K562 (cell line): ENCODE results near the gene ITGBL1.

Source experiments
- NBN ChIP-seq: fragments of 450-650 bp; IDR thresholded peaks from 2 replicates; pipeline ENCODE4 v1.6.1; 2016; ENCODE audit warnings: low read depth, mild to moderate bottlenecking
- POLR2G ChIP-seq: fragments of 200-400 bp; formaldehyde crosslinking; IDR thresholded peaks from 2 replicates; pipeline ENCODE4 v1.6.1; 2017; ENCODE audit warnings: low read depth, mild to moderate bottlenecking, antibody characterized with exemption, low read length, moderate library complexity
- ZNF253 ChIP-seq: fragments of 250-450 bp; sonication (Bioruptor Pico); conservative IDR thresholded peaks from 2 replicates; pipeline ENCODE4 v1.6.1; 2021; ENCODE audit warnings: mild to moderate bottlenecking

DNA sequence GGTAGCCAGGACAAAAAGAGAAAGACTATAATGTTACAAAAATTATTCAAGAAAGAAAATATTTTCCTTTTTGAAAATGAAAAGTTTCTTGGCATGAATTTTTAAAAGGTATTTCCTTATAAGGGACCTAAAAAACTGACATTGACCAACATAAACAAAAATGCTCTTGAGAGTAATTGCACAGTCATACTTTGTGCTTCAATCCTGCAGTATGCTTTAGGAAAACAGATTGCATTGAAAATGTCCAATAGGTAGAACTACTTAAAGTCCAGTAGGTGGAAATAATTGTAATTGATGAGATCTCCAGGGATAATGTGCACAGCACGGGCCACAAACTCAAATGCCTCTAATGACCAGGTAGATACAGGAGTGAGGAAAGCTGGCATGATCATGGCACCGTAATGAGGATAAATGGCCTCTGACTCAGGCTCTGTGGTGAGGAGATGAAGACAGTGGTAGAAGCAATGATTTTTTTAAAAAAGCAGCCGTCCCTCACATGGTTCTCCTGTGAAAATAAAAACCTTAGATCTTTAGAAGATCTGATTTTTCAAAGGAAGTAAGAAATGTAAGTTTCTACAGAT lies 278.0 kb downstream of the ITGBL1 start:
- TF ChIP-seq NBN = no peak
- no peak for TF ChIP-seq POLR2G
- no peak for TF ChIP-seq ZNF253 (CRISPR knock-in tag)
